ENCODE measurements around the gene UST. TPM values are rescaled to one million over a fixed set of nuclear protein-coding genes. Genes with fewer than 3 reads are reported as not detected.

The UST gene
- total RNA-seq, 2 experiments from 2014 or later = 3.7 to 4.9 TPM

DNA sequence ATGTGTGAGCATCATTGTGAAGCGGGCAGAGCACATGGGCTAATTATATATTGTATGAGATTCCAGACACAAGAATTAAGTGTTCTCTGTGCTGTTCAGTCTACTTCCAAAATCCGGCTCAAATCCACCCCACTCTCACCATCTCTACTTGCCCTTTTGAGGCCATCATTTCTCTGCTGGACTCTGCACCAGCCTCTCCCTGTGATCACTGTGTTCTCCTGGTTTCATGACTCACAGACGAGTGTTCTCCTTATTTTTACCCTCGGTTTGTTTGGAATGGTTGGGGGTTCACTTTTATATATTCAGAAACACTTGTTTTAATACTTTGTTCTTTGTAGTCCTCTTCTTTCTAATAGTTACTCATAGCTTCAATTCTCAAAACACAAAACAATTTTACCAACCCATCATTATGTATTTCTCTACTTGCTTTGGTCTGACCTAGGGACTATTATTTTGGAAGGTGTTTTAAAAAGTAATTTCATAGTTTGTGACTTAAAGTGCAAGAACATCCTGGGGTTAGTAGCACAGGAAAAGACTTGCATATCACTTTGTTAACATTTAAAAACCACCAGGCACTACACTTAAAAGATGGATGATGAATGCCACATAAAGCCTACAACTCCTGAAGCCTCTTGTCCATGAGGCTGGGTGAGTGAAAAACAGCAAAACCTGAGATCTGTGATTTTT, 82.7 kb downstream of the UST start:
- H3K4me1 Mint-ChIP-seq (ENCODE audit: low read depth) = peaks cover 43% of the 10 kb centered on the region
- intact Hi-C loops (cut with micrococcal nuclease) = loop anchor here (1.0 to 10.0 kb wide), 6 partner anchors 39 to 665 kb away; partner anchors contain the start of gene TAB2
- peaks cover 4% of the 10 kb centered on the region for H3K9me3 Mint-ChIP-seq
- no peak overlapping the region for H3K4me3 Mint-ChIP-seq
- H3K27ac Mint-ChIP-seq = no peak overlapping the region
- ChIA-PET POLR2A (no interaction called here), CTCF (no interaction called here)
- peaks cover 5% of the 10 kb centered on the region for H3K27me3 Mint-ChIP-seq
- H3K36me3 Mint-ChIP-seq = no peaks in the 10 kb centered on the region
- no peak for DNase-seq

DNA sequence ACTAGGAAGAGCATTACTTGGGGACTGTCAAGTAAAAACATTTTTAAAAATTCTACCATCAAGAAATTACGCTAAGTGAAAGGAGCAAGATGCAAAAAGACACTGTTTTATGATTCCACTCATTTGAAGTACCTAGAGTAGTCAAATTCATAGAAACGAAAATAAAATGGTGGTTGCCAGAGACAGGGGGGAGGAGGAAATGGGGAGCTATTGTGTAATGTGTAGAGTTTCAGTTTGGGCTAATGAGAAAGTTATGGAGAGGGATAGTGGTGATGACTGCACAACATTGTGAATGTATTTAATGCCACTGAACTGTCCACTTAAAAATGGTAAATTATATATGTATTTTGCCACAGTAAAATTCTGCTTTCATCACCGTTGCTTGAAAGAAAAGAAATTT, 83.8 kb downstream of the UST start:
- peaks cover 44% of the 10 kb centered on the region for H3K4me1 Mint-ChIP-seq (ENCODE audit: low read depth)
- no peaks in the 10 kb centered on the region for H3K9me3 Mint-ChIP-seq
- DNase-seq = peak; percentile 28
- ChIA-PET POLR2A (interaction anchor here (1.0 to 1.6 kb wide), 3 partner anchors 49 to 119 kb away, joined by 3 to 8 read pairs (median 6); no protein-coding TSS in a partner anchor), CTCF (interaction anchor here (2.3 kb wide), 1 partner anchor 253 kb away, joined by 5 read pairs; no protein-coding TSS in a partner anchor)
- intact Hi-C loops (cut with micrococcal nuclease) = loop anchor here (1.0 to 10.0 kb wide), 8 partner anchors 9 to 664 kb away; partner anchors contain the start of gene TAB2
- peaks cover 5% of the 10 kb centered on the region for H3K27me3 Mint-ChIP-seq
- H3K36me3 Mint-ChIP-seq = no peaks in the 10 kb centered on the region
- peak overlapping the region; percentile 26 for H3K27ac Mint-ChIP-seq
- peak overlapping the region; percentile 71 for H3K4me3 Mint-ChIP-seq

DNA sequence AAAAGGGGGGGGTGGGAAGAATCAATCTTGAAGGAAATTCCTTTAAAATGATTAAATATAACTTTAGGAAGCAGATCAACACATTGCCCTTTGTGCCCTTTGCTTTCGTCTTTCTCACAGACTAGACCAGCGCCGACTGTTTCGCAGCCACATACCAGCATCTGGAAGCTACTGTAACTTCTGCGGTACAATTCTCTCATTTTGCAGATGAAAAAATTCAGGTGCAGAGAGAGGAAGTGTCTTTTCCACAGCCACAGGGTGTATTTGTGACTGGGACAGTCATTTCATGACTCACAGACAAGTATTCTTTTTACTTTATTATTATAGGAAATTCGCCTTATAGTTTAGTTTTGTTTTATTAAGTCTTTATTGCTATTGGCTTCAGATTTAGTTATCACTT, 84.2 kb downstream of the UST start:
- Mint-ChIP-seq H3K4me3 (peak overlapping the region; percentile 71), H3K9me3 (no peaks in the 10 kb centered on the region), H3K27me3 (peaks cover 5% of the 10 kb centered on the region), H3K27ac (peak overlapping the region; percentile 26), H3K36me3 (no peaks in the 10 kb centered on the region), H3K4me1 (ENCODE audit: low read depth) (peaks cover 48% of the 10 kb centered on the region)
- peak; percentile 66 for DNase-seq
- ChIA-PET CTCF (interaction anchor here (2.3 kb wide), 1 partner anchor 253 kb away, joined by 5 read pairs; no protein-coding TSS in a partner anchor), POLR2A (interaction anchor here (1.0 to 1.6 kb wide), 3 partner anchors 50 to 118 kb away, joined by 3 to 8 read pairs (median 6); no protein-coding TSS in a partner anchor)
- intact Hi-C loops (cut with micrococcal nuclease) = loop anchor here (1.0 to 10.0 kb wide), 6 partner anchors 8 to 664 kb away; partner anchors contain the start of gene TAB2

DNA sequence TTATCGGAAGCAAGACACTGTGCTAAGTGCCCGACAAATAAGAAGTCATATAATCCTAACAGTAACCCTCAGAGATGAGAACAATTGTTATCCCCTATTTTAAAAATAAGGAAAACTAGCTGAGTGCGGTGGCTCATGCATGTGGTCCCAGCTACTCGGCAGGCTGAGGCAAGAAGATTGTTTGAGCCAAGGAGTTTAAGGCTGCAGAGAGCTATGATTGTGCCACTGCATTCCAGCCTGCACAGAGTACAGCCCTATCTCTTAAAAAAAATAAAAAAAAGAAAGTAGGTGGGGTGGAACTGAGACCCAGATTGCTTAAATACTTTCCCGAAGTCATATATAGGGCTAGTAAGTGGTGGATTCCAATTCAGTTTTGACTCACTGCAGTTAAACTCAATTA, 84.7 kb downstream of the UST start:
- Mint-ChIP-seq H3K27me3 (peaks cover 5% of the 10 kb centered on the region), H3K27ac (no peak overlapping the region), H3K4me3 (no peak overlapping the region), H3K4me1 (ENCODE audit: low read depth) (peaks cover 53% of the 10 kb centered on the region), H3K36me3 (no peaks in the 10 kb centered on the region), H3K9me3 (no peaks in the 10 kb centered on the region)
- no peak for DNase-seq
- ChIA-PET POLR2A (interaction anchor here (1.6 kb wide), 1 partner anchor 50 kb away, joined by 6 read pairs; no protein-coding TSS in a partner anchor), CTCF (interaction anchor here (2.3 kb wide), 1 partner anchor 254 kb away, joined by 5 read pairs; no protein-coding TSS in a partner anchor)
- intact Hi-C loops (cut with micrococcal nuclease) = loop anchor here (1.0 to 10.0 kb wide), 6 partner anchors 8 to 663 kb away; partner anchors contain the start of gene TAB2

DNA sequence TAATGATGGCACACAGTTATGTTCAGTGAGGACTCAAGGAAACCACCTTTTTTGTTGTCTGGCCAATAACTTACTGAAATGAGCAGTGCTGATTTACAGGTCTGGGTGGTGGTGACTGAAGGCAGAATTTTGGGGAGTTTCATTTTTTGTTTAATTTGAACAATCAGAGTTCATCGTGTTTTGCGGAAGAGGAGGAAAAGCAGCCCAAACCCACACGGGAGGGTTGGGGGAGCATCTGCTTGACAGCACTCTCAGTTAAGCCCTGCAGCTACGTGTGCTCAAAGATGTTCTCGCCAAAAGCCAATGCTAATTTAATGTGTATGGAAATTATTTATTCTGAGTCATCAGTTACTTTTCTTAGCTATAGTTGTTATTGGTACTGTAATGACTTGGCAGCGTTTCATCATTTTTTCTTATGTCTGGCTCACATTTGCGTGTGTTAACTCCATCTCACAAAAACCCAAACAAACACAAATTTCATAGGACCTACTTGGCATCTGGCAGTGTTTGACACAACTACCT, 89.2 kb downstream of the UST start:
- CTCF ChIA-PET = interaction anchor here (0.9 to 1.7 kb wide), 2 partner anchors 55 to 77 kb away, joined by 4 to 9 read pairs; no protein-coding TSS in a partner anchor
- Mint-ChIP-seq H3K9me3 (no peaks in the 10 kb centered on the region), H3K36me3 (no peaks in the 10 kb centered on the region), H3K4me1 (ENCODE audit: low read depth) (peaks cover 49% of the 10 kb centered on the region), H3K27ac (peak overlapping the region; percentile 79), H3K4me3 (peak overlapping the region; percentile 36), H3K27me3 (peaks cover 5% of the 10 kb centered on the region)
- POLR2A ChIA-PET = interaction anchor here (1.1 to 1.6 kb wide), 3 partner anchors 54 to 77 kb away, joined by 4 to 5 read pairs (median 5); no protein-coding TSS in a partner anchor
- peak; percentile 71 for DNase-seq
- intact Hi-C loops (cut with micrococcal nuclease) = loop anchor here (1.0 to 10.0 kb wide), 6 partner anchors 32 to 659 kb away; partner anchors contain the start of gene TAB2

DNA sequence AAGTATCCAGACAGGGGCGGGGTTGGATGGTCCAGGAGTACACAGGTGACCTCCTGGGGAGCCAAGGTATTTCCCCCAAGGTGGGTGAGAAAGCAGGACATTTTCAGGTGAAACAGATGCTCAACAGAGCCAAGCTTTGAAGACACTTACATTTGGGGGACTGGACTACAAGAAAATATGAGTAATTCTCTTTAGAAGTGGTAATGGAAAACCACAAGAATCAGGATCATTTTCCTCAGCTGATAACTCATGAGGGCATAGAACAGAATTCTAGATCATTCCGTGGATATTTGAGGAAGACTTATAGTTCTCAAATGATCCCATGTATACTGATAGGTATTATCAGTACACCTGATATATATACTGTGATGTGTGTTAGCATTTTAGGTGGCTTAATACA, 89.9 kb downstream of the UST start:
- ChIA-PET POLR2A (interaction anchor here (1.1 to 1.6 kb wide), 3 partner anchors 55 to 78 kb away, joined by 4 to 5 read pairs (median 5); no protein-coding TSS in a partner anchor), CTCF (interaction anchor here (1.7 kb wide), 1 partner anchor 77 kb away, joined by 9 read pairs; no protein-coding TSS in a partner anchor)
- Mint-ChIP-seq H3K4me3 (no peak overlapping the region), H3K4me1 (ENCODE audit: low read depth) (peaks cover 45% of the 10 kb centered on the region), H3K27me3 (peaks cover 5% of the 10 kb centered on the region), H3K27ac (peak overlapping the region; percentile 79), H3K36me3 (no peaks in the 10 kb centered on the region), H3K9me3 (no peaks in the 10 kb centered on the region)
- no peak for DNase-seq
- intact Hi-C loops (cut with micrococcal nuclease) = loop anchor here (1.0 to 10.0 kb wide), 6 partner anchors 32 to 658 kb away; partner anchors contain the start of gene TAB2

DNA sequence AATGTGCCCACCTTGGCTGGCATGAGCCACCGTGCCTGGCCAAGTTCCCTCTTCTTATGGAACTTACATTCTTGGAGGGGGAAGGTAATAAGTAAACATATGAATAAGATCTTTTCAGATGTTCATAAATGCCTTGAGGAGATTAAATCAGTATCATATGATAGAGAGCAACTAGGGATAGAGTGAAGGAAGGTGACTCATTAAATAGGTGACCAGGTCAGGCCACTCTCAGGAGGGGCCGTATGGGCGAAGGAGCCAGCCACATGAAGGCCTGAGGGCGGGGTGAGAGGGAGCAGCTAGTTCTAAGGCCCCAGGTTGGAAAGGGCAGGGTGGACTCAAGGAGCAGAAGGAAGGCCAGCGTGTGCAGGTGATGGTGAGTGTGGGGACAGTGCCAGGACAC, 91.1 kb downstream of the UST start:
- H3K36me3 Mint-ChIP-seq = no peaks in the 10 kb centered on the region
- no peaks in the 10 kb centered on the region for H3K27me3 Mint-ChIP-seq
- intact Hi-C loops (cut with micrococcal nuclease) = loop anchor here (10.0 kb wide), 3 partner anchors 377 to 657 kb away; partner anchors contain the start of gene TAB2
- no peak overlapping the region for H3K4me3 Mint-ChIP-seq
- DNase-seq = no peak
- ChIA-PET CTCF (interaction anchor here (0.7 to 0.8 kb wide), 2 partner anchors 188 to 323 kb away, joined by 3 read pairs; no protein-coding TSS in a partner anchor), POLR2A (no interaction called here)
- H3K27ac Mint-ChIP-seq = no peak overlapping the region
- no peaks in the 10 kb centered on the region for H3K9me3 Mint-ChIP-seq
- peaks cover 44% of the 10 kb centered on the region for H3K4me1 Mint-ChIP-seq (ENCODE audit: low read depth)

DNA sequence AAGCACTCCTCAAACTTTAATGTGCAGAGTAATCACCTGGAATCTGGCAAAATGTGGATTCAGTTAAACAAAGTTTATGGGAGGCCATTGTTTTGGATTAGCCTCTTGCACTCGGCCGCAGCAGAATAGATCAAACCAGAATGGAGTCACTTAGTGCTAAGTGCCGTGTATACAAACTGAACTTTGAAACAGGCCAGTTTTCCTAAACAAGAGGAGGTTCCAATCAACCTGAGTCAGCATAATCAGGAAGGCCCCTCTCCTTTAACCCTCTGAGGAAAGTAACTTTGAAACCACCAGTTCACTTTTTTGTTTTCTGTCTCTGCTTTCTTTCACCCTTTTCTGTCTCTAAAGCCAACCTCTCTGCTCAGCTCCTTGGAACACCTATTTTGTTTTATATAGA, 92.2 kb downstream of the UST start:
- POLR2A ChIA-PET = no interaction called here
- no peak overlapping the region for H3K27ac Mint-ChIP-seq
- H3K9me3 Mint-ChIP-seq = no peaks in the 10 kb centered on the region
- H3K4me3 Mint-ChIP-seq = no peak overlapping the region
- CTCF ChIA-PET = no interaction called here
- intact Hi-C loops (cut with micrococcal nuclease) = loop anchor here (1.0 to 10.0 kb wide), 4 partner anchors 8 to 656 kb away; partner anchors contain the start of gene TAB2
- no peaks in the 10 kb centered on the region for H3K27me3 Mint-ChIP-seq
- H3K4me1 Mint-ChIP-seq (ENCODE audit: low read depth) = peaks cover 37% of the 10 kb centered on the region
- DNase-seq = no peak
- H3K36me3 Mint-ChIP-seq = no peaks in the 10 kb centered on the region

DNA sequence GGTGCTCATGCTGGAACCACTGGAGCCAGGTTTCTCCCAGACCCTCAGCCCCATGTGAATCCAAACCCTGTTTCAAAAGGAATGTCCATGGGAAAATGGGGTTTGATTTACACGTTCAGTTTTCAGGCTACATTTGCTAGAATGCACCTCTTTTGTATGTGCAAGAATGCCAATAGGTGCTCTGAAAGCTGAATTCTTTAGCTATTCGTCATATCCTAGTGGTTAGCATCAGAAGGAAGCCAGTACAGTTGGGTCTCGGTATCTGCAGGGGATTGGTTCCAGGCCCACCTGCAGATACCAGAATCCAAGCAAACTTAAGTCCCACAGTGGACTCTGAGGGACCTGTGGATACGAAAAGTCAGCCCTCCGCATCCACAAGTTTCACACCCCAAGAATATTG, 93.4 kb downstream of the UST start:
- no peak overlapping the region for H3K27ac Mint-ChIP-seq
- H3K9me3 Mint-ChIP-seq = no peaks in the 10 kb centered on the region
- ChIA-PET POLR2A (no interaction called here), CTCF (interaction anchor here (1.3 kb wide), 1 partner anchor 91 kb away, joined by 3 read pairs; no protein-coding TSS in a partner anchor)
- no peaks in the 10 kb centered on the region for H3K36me3 Mint-ChIP-seq
- peaks cover 35% of the 10 kb centered on the region for H3K4me1 Mint-ChIP-seq (ENCODE audit: low read depth)
- intact Hi-C loops (cut with micrococcal nuclease) = no loop called here
- no peaks in the 10 kb centered on the region for H3K27me3 Mint-ChIP-seq
- DNase-seq = no peak
- no peak overlapping the region for H3K4me3 Mint-ChIP-seq

DNA sequence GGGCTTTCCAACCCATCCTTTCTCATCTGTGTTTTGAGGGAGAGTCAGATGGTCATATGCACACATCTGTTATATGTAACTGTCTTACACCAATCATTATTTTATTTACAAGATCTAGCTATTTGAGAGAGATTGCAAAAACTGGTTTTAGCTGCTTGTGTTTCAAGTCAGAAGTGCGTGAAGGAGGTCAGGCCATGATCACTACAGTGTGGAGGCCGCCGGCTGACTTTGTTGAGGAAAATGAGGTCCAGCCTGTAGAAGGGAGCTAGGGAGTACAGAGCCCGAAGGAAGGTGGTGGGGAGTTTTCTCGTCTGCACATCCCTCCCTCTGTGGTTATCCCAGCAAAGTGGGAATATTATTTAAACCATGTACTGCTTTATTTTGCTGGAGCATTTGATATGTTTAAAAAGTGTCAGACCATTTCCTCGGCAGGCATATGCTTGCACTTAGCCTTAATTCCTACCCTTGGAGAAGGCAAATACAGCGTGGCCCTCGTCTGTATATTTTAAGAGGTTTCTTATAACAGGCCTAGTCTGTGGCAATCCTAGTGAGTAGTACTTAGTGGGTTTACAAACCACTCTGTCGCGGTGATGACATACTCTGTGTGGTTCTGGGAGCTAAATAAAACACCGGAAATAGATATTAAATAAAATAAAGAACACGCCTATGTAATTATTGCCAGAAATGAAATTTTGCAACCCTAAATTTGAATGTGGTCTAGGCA, 95.6 kb downstream of the UST start:
- no peaks in the 10 kb centered on the region for H3K27me3 Mint-ChIP-seq
- H3K4me1 Mint-ChIP-seq (ENCODE audit: low read depth) = peaks cover 24% of the 10 kb centered on the region
- intact Hi-C loops (cut with micrococcal nuclease) = no loop called here
- H3K9me3 Mint-ChIP-seq = no peaks in the 10 kb centered on the region
- H3K36me3 Mint-ChIP-seq = no peaks in the 10 kb centered on the region
- H3K27ac Mint-ChIP-seq = no peak overlapping the region
- no peak overlapping the region for H3K4me3 Mint-ChIP-seq
- CTCF ChIA-PET = no interaction called here
- no peak for DNase-seq
- POLR2A ChIA-PET = no interaction called here

DNA sequence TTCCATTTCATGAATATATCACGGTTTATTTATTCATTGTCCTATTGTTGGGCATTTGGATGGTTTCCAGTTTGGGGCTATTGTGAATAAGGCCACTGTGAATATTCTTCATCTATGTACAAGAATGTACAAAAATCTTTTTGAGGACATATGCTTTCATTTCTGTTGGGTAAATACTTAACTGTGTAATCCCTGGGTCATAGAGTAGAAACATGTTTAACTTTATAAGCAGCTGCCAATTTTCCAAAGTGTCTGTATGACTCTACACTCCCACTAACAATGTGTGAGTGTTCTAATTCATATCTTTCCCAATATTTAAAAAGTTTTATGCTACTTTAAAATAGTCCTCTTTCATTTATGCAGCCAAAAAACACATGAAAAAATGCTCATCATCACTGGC, 98.6 kb downstream of the UST start:
- Mint-ChIP-seq H3K9me3 (no peaks in the 10 kb centered on the region), H3K4me3 (no peak overlapping the region), H3K27me3 (no peaks in the 10 kb centered on the region), H3K4me1 (ENCODE audit: low read depth) (peaks cover 25% of the 10 kb centered on the region), H3K36me3 (no peaks in the 10 kb centered on the region), H3K27ac (no peak overlapping the region)
- CTCF ChIA-PET = no interaction called here
- intact Hi-C loops (cut with micrococcal nuclease) = no loop called here
- no peak for DNase-seq
- POLR2A ChIA-PET = no interaction called here
